Stimulated activated CD4-positive, alpha-beta T cell treated with anti-CD3 and anti-CD28 coated beads, Interleukin-1b, Interleukin-23, amount 100 ng/mL, for 24 hours (primary cell): ENCODE data around the gene BUD23.
"Not testable (repeated sequence)": the region's sequence is repeated elsewhere in the genome, so short reads cannot be mapped to it uniquely, and the experiment has no call there.

Experiments
- DNase-seq, 4 experiments: peaks; one replicate each; pipeline ENCODE4 v3.0.0-alpha.2; 2020; ENCODE audit warnings: low read depth in 4 of 4, low spot score in 1 of 4

Gene BUD23

GRCh38 chr7:73700581-73701134 is 17.3 kb downstream of the BUD23 start:
- no peak for DNase-seq

- peak in 1 of 4 experiments; percentile 14 for DNase-seq
Observed at GRCh38 chr7:73701357-73701995, 18.1 kb downstream of the BUD23 start.

- DNase-seq = no peak
Observed at GRCh38 chr7:73702226-73702625, 18.8 kb downstream of the BUD23 start.

GRCh38 chr7:73702665-73703064 is 19.3 kb downstream of the BUD23 start:
- DNase-seq = no peak

GRCh38 chr7:73703225-73703624 is 19.8 kb downstream of the BUD23 start:
- no peak for DNase-seq

GRCh38 chr7:73703757-73704639 is 20.6 kb downstream of the BUD23 start:
- DNase-seq = peak in 1 of 4 experiments; percentile 39

- no peak for DNase-seq
Observed at GRCh38 chr7:73704640-73705550, 21.5 kb downstream of the BUD23 start.

- no peak for DNase-seq
Observed at GRCh38 chr7:73705551-73705920, 22.1 kb downstream of the BUD23 start.

GRCh38 chr7:73706126-73707044 is 23.0 kb downstream of the BUD23 start:
- peak in 2 of 4 experiments; percentile 36 to 44 for DNase-seq

GRCh38 chr7:73707045-73707631 is 23.7 kb downstream of the BUD23 start:
- no peak for DNase-seq

- DNase-seq = no peak
Observed at GRCh38 chr7:73708961-73709549, 25.7 kb downstream of the BUD23 start.

GRCh38 chr7:73712773-73713172 is 29.4 kb downstream of the BUD23 start:
- DNase-seq = no peak

- DNase-seq = not testable (repeated sequence)
Observed at GRCh38 chr7:73713319-73713718, 29.9 kb downstream of the BUD23 start.

GRCh38 chr7:73715648-73716317 is 32.4 kb downstream of the BUD23 start:
- peak in 3 of 4 experiments; percentile 34 to 71 (median 51) for DNase-seq

- DNase-seq = no peak
Observed at GRCh38 chr7:73716318-73716890, 33.0 kb downstream of the BUD23 start.

- DNase-seq = no peak
Observed at GRCh38 chr7:73717025-73717807, 33.8 kb downstream of the BUD23 start.

- DNase-seq = peak; percentile 46 to 72 (median 60)
Observed at GRCh38 chr7:73717991-73718405, 34.6 kb downstream of the BUD23 start.
